ENCODE measurements around the gene CHMP4A. TPM values are rescaled to one million over a fixed set of nuclear protein-coding genes. Genes with fewer than 3 reads are reported as not detected.
"Not testable (repeated sequence)": the region's sequence is repeated elsewhere in the genome, so short reads cannot be mapped to it uniquely, and the experiment has no call there.

CHMP4A gene
- total and polyA plus RNA-seq, 2 experiments from 2014 or later, result 25.6 to 73.6 TPM

DNA sequence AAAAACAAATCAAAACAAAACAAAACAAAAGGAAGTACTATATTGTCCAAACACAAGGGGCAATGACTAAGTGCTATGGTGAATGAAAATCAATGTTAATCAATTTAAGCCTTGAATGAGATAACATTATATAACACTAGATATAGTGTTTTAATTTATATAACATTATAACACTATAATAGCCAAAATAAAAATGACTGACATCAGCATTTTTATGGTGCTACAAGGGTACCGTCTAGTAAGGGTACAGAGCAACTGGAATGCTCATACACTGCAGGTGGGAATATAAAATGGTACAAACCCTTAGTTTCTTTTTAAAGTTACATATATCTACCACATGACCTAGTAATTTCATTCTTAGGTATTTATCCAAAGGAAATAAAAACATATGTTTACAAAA, 13.2 kb upstream of the CHMP4A start:
- no peak for DNase-seq (ENCODE audit: low spot score)
- WGBS (ENCODE audit: low lambda C conversion rate, missing lambda C conversion rate), result 91% methylated on average over 1 of the region's 1 CpG
- Histone ChIP-seq H2AFZ (no peak overlapping the region), H3K27me3 (no peaks in the 10 kb centered on the region), H3K36me3 (replicated peaks; ENCODE audit: insufficient read depth, low read depth) (no peaks in the 10 kb centered on the region), H3K4me3 (no peak overlapping the region), H3K27ac (no peak overlapping the region), H3K9me2 (replicated peaks; ENCODE audit: insufficient read depth) (no peaks in the 10 kb centered on the region), H3K79me2 (peaks cover 94% of the 10 kb centered on the region), H4K20me1 (ENCODE audit: insufficient read depth, poor library complexity, severe bottlenecking) (peaks cover 5% of the 10 kb centered on the region), H3K4me2 (no peak overlapping the region), H3K9me3 (ENCODE audit: low read depth) (no peaks in the 10 kb centered on the region), H3K4me1 (ENCODE audit: insufficient read depth) (peaks cover 7% of the 10 kb centered on the region)
- TF ChIP-seq CTCF (IDR thresholded peaks at IDR 0.05; ENCODE audit: poor library complexity), result no peak
- TF ChIP-seq EZH2 (IDR thresholded peaks at IDR 0.05; ENCODE audit: borderline replicate concordance), result no peak
- TF ChIP-seq EZH2phosphoT487 (IDR thresholded peaks at IDR 0.05; ENCODE audit: low read depth, severe bottlenecking, unreplicated experiment), result no peak

DNA sequence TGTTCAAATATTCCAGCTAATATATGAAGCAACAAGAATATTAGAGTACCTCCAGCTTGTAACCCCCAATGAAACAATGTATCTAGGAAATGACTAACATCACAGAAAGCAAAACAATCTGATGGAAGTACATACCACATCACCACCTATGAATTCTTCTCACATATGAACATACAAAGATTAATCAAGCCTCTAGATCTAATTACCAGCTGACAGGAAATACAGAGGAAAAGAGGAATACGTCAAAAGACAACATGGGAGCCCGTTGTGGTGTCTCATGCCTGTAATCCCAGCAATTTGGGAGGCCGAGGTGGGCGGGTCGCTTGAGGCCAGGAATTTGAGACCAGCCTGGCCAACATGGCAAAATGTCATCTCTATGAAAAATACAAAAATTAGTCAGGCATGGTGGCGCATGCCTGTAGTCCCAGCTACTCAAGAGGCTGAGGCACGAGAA, 11.4 kb upstream of the CHMP4A start:
- Histone ChIP-seq H3K79me2 (peaks cover 96% of the 10 kb centered on the region), H4K20me1 (ENCODE audit: insufficient read depth, poor library complexity, severe bottlenecking) (peaks cover 5% of the 10 kb centered on the region), H3K4me1 (ENCODE audit: insufficient read depth) (no peaks in the 10 kb centered on the region), H3K36me3 (replicated peaks; ENCODE audit: insufficient read depth, low read depth) (no peaks in the 10 kb centered on the region), H3K9me2 (replicated peaks; ENCODE audit: insufficient read depth) (no peaks in the 10 kb centered on the region), H3K4me2 (no peak overlapping the region), H3K9me3 (ENCODE audit: low read depth) (no peaks in the 10 kb centered on the region), H3K4me3 (no peak overlapping the region), H3K27ac (no peak overlapping the region), H3K27me3 (no peaks in the 10 kb centered on the region), H2AFZ (no peak overlapping the region)
- TF ChIP-seq EZH2phosphoT487 (IDR thresholded peaks at IDR 0.05; ENCODE audit: low read depth, severe bottlenecking, unreplicated experiment), result no peak
- no peak for TF ChIP-seq CTCF (IDR thresholded peaks at IDR 0.05; ENCODE audit: poor library complexity)
- TF ChIP-seq EZH2 (IDR thresholded peaks at IDR 0.05; ENCODE audit: borderline replicate concordance), result no peak
- DNase-seq (ENCODE audit: low spot score), result no peak
- 97% methylated on average over 7 of the region's 7 CpGs for WGBS (ENCODE audit: low lambda C conversion rate, missing lambda C conversion rate)

GRCh38 chr14:24222987-24223386, 9.7 kb upstream of the CHMP4A start:
- H3K4me2 ChIP-seq; H4K20me1 ChIP-seq (ENCODE audit: insufficient read depth, poor library complexity, severe bottlenecking): not testable (repeated sequence)
- H3K79me2 ChIP-seq, result peaks cover 90% of the 10 kb centered on the region

DNA sequence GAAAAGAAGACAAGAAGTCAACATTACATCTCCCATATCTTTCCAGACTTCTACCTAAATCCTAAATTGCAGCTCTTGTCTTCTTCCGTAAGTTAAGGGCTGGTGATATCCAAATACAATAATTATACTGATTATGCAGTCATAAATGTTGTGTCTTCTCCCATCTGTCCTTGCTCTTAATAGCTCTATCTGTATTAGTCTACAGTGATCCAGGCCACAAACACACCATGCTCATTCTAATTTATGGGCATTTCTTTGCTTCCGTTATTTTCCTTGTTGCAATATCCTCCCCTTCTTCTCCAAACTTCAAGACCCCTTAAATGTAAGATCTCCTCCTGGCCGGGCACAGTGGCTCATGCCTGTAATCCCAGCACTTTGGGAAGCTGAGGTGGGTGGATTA, 6.2 kb upstream of the CHMP4A start:
- WGBS (ENCODE audit: low lambda C conversion rate, missing lambda C conversion rate), result 61% methylated on average over 3 of the region's 3 CpGs
- H3K27me3 ChIP-seq, result no peaks in the 10 kb centered on the region
- H3K9me2 ChIP-seq (replicated peaks; ENCODE audit: insufficient read depth), result no peaks in the 10 kb centered on the region
- DNase-seq (ENCODE audit: low spot score), result no peak
- no peak for TF ChIP-seq CTCF (IDR thresholded peaks at IDR 0.05; ENCODE audit: poor library complexity)
- TF ChIP-seq EZH2 (IDR thresholded peaks at IDR 0.05; ENCODE audit: borderline replicate concordance), result no peak
- no peak for TF ChIP-seq EZH2phosphoT487 (IDR thresholded peaks at IDR 0.05; ENCODE audit: low read depth, severe bottlenecking, unreplicated experiment)
- H3K9me3 ChIP-seq (ENCODE audit: low read depth), result no peaks in the 10 kb centered on the region
- H4K20me1 ChIP-seq (ENCODE audit: insufficient read depth, poor library complexity, severe bottlenecking), result peaks cover 5% of the 10 kb centered on the region
- H3K79me2 ChIP-seq, result peaks cover 56% of the 10 kb centered on the region
- H3K27ac ChIP-seq, result no peak overlapping the region
- no peaks in the 10 kb centered on the region for H3K36me3 ChIP-seq (replicated peaks; ENCODE audit: insufficient read depth, low read depth)
- no peaks in the 10 kb centered on the region for H3K4me1 ChIP-seq (ENCODE audit: insufficient read depth)
- no peak overlapping the region for H3K4me2 ChIP-seq
- H2AFZ ChIP-seq, result no peak overlapping the region
- no peak overlapping the region for H3K4me3 ChIP-seq

More at GRCh38 chr14:24222987-24223386, 9.7 kb upstream of the CHMP4A start:
- not testable (repeated sequence) for H3K36me3 ChIP-seq (replicated peaks; ENCODE audit: insufficient read depth, low read depth); H3K4me3 ChIP-seq; DNase-seq (ENCODE audit: low spot score); H3K27ac ChIP-seq; H3K27me3 ChIP-seq; H3K9me3 ChIP-seq (ENCODE audit: low read depth); H3K9me2 ChIP-seq (replicated peaks; ENCODE audit: insufficient read depth); H3K4me1 ChIP-seq (ENCODE audit: insufficient read depth); H2AFZ ChIP-seq
- WGBS (ENCODE audit: low lambda C conversion rate, missing lambda C conversion rate), result 99% methylated on average over 4 of the region's 4 CpGs
